ENCODE results near the gene ITPR2. TPM values are rescaled to one million over a fixed set of nuclear protein-coding genes. Genes with fewer than 3 reads are reported as not detected.
"Not testable (repeated sequence)": the region's sequence is repeated elsewhere in the genome, so short reads cannot be mapped to it uniquely, and the experiment has no call there.

ITPR2 gene
- total and polyA plus RNA-seq, 2 of the 13 experiments (the other 11 are each of a cell fraction or from before 2014, with no cell fraction given): 31.9 to 81.9 TPM

- Histone ChIP-seq H3K4me3 (replicated peaks in 1 of 3; ENCODE audit: insufficient read depth in 1 of 3, low read depth in 2 of 3, low read length in 3 of 3) (no peak overlapping the region), H3K9ac (ENCODE audit: insufficient read depth, low read depth, low read length) (no peak overlapping the region), H2AFZ (ENCODE audit: low read length) (no peak overlapping the region), H3K9me3 (ENCODE audit: low read length) (no peaks in the 10 kb centered on the region), H3K4me2 (ENCODE audit: low read depth, low read length) (no peak overlapping the region), H4K20me1 (ENCODE audit: insufficient read depth, low read length) (0 out of 2 replicates have a peak, but pooled peaks cover 6% of the 10 kb centered on the region), H3K4me1 (ENCODE audit: insufficient read depth, low read length) (no peaks in the 10 kb centered on the region), H3K36me3 (replicated peaks in 1 of 2; ENCODE audit: control insufficient read depth in 1 of 2, insufficient read depth in 2 of 2, low read length in 2 of 2) (peaks cover 3 to 12% of the 10 kb centered on the region in 2 experiments; a peak in 2 of 5 replicates), H3K27me3 (ENCODE audit: control insufficient read depth in 1 of 2, insufficient read depth in 2 of 2, low read length in 2 of 2) (no peaks in the 10 kb centered on the region), H3K79me2 (ENCODE audit: insufficient read depth, low read length) (no peaks in the 10 kb centered on the region), H3K27ac (ENCODE audit: extremely low read length, insufficient read depth, low read length) (no peak overlapping the region)
- CTCF ChIA-PET (ENCODE audit: low intra/inter-chr PET ratio, low total read pairs): no interaction called here
- 96% methylated on average over 3 of the region's 3 CpGs for WGBS (ENCODE audit: low lambda C conversion rate)
- intact Hi-C loops (cut with micrococcal nuclease; ENCODE audit: unreplicated experiment) (no loop called here), in situ Hi-C loops (cut with HindIII; ENCODE audit: extremely low pct_ligation_motif_present, low pct_unique_long_range_greater_than_20kb) (no loop called here)
- POLR2A ChIA-PET: no interaction called here
- TF ChIP-seq ATF7 (IDR thresholded peaks at IDR 0.05) (0 out of 2 replicates have a peak, but pooled peaks have one; percentile 37), ATF7 (CRISPR knock-in tag; IDR thresholded peaks at IDR 0.05) (no peak), GATA4 (IDR thresholded peaks at IDR 0.05; ENCODE audit: borderline replicate concordance, low read depth) (no peak), ZNF317 (CRISPR knock-in tag; IDR thresholded peaks at IDR 0.05) (no peak)
- DNase-seq (ENCODE audit: low spot score) (no peak), FAIRE-seq (no peak), ATAC-seq (no peak)
- no TSS peak for BruUV-seq (replicated peaks)
Observed at GRCh38 chr12:26519462-26519861, 313.5 kb downstream of the ITPR2 start.

GRCh38 chr12:26517320-26517719, 315.7 kb downstream of the ITPR2 start:
- H2AFZ ChIP-seq (ENCODE audit: low read length); H3K4me2 ChIP-seq (ENCODE audit: low read depth, low read length); POLR2A ChIA-PET; BruUV-seq (replicated peaks); H4K20me1 ChIP-seq (ENCODE audit: insufficient read depth, low read length); H3K9ac ChIP-seq (ENCODE audit: insufficient read depth, low read depth, low read length); DNase-seq (ENCODE audit: low spot score); H3K4me3 ChIP-seq (replicated peaks in 1 of 3; ENCODE audit: insufficient read depth in 1 of 3, low read depth in 2 of 3, low read length in 3 of 3); ATAC-seq; H3K9me3 ChIP-seq (ENCODE audit: low read length); H3K27me3 ChIP-seq (ENCODE audit: control insufficient read depth in 1 of 2, insufficient read depth in 2 of 2, low read length in 2 of 2); H3K79me2 ChIP-seq (ENCODE audit: insufficient read depth, low read length); CTCF ChIA-PET (ENCODE audit: low intra/inter-chr PET ratio, low total read pairs); in situ Hi-C loops (cut with HindIII; ENCODE audit: extremely low pct_ligation_motif_present, low pct_unique_long_range_greater_than_20kb); H3K36me3 ChIP-seq (replicated peaks in 1 of 2; ENCODE audit: control insufficient read depth in 1 of 2, insufficient read depth in 2 of 2, low read length in 2 of 2); intact Hi-C loops (cut with micrococcal nuclease; ENCODE audit: unreplicated experiment); FAIRE-seq; H3K27ac ChIP-seq (ENCODE audit: extremely low read length, insufficient read depth, low read length): not testable (repeated sequence)
- WGBS (ENCODE audit: low lambda C conversion rate): 95% methylated on average over 3 of the region's 3 CpGs
- H3K4me1 ChIP-seq (ENCODE audit: insufficient read depth, low read length): peaks cover 11% of the 10 kb centered on the region
